ENCODE data around the gene NFKBIE. TPM values are rescaled to one million over a fixed set of nuclear protein-coding genes. Genes with fewer than 3 reads are reported as not detected.

Gene NFKBIE
- total RNA-seq, 1 donor from 2014 or later, result 8.0 TPM

DNA sequence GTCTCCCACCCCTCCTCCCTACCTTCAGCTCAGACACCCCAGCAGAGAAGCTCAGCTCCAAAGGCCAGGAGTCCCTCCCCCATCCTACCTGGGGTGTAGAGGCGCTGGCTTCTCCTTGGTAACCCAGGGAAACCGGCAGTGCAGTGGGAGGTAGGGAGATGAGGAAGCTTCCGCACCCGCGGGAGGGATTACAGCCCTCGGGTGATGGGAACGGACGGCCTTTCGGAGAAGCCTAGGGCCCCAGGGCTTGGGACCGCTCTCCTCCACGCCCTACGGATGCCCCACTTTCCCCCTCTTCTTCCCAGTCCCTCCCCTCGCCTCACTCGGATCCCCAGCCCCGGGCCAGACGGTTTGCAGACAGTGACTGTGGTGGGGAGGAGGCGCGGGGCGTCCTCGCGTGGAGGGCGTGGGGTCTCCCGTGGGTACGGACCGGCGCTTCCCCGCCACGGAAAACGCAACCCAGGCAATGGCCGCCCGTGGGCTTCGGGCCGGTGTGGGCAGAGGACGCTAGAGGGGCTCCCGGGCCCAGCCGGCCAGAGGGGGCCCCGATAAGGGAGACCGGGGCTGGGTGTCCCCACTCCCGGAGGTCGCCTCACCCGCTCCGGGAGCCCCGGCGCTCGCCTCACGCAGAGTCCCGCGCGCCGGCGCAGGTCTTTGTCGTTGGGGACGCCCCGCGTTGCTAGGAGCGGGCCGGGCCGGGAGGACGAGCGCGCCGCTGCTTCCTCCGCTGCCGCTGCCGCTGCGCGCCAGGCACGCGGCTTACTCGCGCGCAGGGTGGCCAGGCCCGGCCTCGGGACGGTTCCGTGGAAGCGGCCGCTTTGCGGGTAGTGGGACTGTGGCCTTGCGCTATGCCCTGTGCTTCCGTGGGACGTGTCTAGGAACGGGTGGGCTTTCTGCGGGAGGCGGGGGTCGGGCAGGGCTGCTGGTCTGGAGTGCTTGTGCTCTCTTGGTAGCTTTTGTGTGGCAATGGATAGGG, 32.0 kb upstream of the NFKBIE start:
- DNase-seq (ENCODE audit: low spot score), result no peak

DNA sequence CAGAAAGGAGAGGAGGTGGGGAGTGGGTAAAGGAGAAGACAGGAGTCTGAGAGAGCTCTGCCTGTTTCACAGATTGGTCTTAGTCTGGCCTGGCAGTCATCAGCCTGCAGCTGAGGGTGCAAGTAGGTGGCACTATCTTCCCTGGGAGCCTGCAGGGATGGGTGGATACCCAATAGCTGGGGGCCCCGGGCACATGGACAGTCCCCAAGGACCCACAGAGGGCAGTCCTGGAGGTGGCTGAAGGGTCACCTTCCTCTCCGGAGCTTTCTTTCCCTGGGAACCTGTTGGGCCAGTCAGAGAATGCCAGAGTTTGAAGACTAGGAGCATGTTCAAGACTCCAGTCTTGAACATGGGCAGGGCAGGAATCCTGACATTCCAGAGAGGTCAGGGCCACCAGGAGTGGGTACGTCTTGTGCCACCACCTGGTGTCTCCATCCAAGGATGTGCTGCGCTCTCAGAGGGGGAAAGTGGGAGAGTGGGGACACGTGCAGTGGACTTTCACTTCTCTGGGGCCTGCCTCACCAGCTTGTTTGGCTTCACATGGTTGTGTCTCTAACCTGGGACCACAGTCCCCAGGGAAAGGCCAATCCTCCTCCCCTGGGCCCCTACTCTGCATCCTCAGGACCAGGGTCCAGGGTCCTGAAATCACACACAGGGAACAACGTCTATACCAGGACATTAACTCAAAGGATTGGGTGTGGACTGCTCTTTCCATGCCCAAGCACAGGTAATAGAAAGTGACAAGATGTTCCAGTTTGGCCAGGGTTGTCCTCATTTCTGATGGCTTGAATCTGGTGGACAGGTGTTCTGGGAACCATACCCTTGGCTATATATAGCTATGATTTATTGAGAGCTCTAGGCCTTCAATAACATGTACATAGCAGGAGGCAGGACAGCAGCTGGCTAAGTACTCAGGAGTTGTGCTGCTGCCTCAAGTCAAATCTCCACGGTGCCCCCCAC, 29.8 kb upstream of the NFKBIE start:
- DNase-seq (ENCODE audit: low spot score), result no peak

DNA sequence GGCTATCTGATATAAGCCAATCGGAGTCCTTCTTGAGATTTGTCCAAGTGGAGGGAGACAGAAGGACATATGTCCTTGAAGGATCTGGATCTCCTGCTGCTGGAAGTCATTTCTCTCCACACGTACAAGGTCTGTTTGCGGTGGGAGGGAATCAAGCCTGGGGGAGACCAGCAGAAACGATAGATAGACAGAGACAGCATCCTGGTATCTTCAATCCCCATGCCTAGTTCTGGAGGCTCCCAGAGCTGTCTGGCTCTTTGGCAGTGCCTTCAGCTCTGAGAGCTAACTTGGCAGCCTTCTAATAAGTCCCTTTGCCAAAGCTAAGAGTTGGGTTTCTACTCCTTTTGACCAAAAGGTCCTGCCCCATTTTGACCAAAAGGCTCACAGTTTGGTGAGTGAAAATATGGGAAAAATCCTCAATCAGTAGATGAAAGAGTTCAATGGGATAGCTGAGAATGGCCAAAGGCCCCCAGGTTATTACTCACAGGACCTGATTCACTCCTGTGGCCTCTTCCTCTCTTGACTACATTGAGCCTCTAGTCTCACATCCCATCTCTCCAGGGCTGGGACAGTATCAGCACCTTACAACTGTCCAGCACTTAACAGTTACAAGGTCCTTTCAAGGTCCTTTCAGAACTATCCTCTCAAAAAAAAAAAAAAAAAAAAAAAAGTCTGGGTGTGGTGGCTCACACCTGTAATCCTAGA, 27.5 kb upstream of the NFKBIE start:
- DNase-seq (ENCODE audit: low spot score), result no peak

DNA sequence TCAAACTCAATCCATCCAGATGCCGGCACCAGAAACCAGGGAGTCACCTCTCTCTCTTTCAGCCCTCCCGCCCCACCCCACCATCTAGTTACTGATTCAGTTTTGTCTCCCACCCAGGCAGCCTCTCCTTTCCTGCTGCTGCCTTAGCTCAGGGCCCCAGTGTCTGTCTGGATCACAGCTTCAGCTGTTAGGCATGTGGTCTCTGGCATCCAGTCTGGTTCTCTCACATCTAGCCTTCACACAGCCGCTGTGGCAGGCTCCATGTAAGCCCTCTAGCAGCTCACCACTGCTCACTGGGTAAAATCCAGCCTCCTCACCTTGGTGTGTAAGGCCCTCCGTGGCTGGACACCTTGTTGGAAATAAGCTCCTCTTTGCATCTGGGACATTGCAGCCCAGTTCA, 26.5 kb upstream of the NFKBIE start:
- no peak for DNase-seq (ENCODE audit: low spot score)

DNA sequence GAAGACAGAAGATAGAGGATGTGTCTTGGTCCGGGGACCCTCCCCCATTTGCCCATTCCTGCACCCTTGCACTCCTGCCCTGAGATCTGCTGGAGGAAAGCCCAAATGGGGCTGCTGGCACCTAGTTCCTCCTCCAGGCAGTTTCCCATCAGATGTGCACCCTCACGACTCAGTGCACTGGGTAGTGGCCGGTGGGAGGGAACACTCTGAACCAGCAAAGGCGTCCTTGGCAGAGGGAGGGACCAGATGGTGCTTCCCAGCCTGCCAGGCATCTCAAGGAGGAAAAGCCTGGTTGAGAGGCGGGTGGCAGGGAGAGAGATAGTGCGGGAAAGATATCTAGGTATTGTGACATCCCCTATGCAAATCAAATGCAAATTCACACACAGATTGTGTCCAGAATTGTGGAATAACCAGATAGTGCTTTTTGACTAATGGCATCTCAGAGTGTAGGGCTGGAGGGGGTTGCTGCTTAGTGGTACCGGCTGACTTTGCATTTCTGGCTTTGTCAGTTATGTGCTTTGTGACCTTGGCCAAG, 24.4 kb upstream of the NFKBIE start:
- DNase-seq (ENCODE audit: low spot score), result no peak

DNA sequence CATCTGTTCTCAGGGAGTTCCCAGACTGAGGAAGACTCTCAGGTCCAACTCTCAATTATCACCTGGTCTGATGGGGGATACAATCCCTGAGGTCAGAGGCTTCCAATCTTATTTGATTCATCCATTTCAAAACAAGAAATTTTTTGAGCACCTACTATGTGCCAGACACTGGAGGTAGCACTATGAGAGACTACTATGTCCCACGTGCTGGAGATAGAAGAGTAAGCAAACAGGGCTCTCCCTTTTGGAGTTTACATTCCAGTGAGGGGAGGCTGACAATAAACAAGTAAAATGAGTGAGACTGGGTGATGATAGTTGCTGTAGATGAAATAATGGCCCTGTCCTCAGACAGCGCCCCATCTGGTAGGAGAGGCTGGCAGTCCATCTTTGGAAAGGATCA, 21.4 kb upstream of the NFKBIE start:
- no peak for DNase-seq (ENCODE audit: low spot score)

DNA sequence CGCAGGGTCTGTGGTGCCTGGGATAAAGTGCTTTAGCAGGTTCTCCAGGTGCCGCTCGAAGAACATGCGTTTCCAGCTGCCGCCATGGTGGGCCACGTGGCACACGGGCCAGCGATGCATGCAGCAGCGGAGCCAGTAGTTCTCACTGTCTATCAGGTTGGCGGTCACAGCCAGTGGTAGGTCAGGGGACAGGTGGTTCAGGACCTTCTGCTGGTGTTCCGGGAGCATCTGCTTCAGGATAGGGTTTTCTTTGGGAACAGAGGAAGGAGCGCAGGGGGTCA, 20.9 kb upstream of the NFKBIE start:
- no peak for DNase-seq (ENCODE audit: low spot score)

DNA sequence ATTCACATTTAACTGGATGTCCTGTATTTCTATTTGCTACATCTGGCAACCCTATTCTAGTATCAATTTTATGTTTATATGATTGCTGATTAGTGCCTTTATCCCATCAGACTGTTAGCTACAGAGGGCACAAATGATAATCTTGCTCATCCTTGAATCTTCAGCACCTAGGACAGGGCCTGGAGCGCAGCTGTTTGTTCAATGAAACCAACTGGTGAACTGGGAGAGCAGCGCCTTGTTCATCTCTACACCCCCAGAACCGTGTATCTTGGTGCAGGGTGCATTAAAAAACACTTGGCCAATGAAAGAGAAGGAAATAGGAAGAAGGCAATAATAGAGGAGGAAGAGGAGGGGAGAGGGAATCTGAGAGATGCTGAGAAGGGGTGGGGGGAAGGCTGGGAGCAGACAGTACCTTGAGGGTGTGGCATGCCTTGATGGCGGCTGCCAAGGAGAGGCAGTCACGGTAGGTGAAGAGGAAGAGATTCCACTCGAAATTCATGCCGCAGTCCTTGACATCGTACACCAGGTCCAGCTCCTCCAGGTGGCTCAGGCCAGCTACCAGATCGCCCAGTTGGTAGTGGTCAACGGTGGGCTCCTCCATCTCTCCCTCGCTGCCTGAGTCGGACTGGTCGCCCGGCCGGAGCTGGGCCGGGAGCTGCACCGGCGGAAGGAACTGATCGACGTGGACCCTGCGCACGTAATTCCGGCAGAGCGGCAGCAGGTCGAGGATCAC, 20.4 kb upstream of the NFKBIE start:
- no peak for DNase-seq (ENCODE audit: low spot score)

DNA sequence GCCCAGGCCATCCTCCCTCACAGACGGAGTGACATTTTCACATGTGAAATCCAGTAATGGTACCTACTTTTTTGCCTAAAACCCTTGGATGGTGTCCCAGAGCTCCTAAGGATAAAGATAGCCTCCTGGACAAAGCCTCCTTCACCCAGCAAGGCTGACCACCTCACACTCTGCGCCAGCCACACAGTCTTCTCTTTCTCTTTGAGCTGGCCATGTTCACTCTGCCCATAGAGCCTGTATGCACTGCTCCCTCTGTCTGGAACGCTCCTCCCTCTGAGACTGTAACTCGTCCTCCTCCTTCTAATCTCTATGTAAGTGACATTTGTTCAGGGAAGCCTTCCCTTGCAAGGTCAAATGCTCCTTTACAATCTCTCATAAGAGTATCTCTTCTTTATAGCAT, 19.5 kb upstream of the NFKBIE start:
- no peak for DNase-seq (ENCODE audit: low spot score)

DNA sequence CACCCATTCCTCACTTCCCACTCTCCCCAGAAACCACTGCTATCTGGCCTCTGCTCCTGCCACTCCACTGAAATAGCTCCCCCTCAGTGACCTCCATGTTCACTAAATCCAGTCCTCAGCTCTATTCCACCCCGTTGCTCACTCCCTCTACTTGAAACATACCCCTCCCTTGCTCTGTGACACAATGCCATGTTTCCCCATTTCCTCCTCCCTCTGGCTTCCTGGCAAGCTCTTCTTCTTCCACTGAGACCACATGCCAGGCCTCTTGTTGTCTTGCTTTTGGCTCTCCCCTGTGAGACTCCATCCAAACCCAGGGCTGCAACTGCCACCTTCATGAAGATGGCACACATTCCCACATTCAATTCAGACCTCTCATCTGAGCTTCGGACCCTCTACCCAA, 18.8 kb upstream of the NFKBIE start:
- no peak for DNase-seq (ENCODE audit: low spot score)

DNA sequence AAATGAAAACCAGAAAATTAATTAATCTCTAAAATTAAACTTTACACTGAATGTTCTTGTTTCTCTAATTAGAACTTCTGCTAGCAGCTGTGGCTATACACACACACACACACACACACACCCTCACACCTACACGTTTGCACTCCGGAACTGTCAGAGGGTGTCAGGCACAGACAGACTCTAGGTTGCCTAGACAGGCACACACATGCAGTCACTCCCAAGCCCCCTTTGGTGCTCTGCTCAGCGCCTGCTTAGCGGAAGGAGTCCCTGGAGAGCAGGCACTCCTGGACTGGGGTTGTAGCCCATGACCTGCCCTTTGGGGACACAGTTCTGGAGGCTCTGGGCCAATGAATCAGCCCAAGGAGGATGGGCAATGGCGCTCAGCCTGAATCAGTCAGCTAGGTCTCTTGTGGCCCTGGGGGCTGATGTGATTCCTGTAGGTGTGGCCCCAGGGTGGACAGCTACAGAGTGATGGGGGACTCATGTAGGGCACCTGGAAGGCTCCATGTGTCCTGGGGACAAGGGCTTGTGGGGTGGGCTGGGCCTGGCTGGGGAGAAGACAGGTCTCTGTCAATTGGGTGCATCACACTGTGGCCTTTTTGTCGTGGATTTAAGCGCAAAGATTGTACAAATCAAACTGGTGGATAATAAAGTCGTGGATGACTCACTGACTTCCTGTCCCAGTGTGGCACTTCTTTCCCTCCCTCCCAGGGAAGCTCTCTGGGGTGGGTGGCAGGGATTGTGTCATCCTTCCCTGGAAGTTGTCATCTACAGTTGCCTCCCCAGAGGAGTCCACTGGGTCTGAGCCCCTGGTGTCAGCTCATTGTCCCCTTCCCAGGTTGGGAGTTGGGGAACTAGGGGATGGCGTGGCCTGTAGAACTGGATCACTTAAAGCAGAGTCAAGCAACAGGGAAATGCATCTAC, 13.7 kb upstream of the NFKBIE start:
- DNase-seq (ENCODE audit: low spot score), result no peak

DNA sequence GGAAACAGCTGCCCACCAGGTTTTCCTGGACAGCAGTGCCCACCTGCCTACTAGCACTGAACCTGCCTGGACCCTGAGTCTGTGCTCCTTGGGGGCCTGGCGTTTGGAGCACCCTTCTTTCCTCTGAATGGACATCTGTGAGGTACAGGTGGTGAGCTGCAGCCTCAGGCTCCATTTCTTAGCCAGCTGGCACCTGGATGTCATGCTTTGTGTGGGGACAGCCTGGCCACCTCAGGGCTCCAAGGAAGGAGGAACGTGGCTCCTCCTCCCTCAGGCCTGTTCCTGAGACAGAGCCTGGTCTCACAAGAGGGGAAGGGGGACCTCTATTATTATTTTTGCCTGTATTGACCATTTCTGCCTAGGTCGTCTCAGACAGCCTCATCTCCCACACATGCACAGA, 13.0 kb upstream of the NFKBIE start:
- no peak for DNase-seq (ENCODE audit: low spot score)

DNA sequence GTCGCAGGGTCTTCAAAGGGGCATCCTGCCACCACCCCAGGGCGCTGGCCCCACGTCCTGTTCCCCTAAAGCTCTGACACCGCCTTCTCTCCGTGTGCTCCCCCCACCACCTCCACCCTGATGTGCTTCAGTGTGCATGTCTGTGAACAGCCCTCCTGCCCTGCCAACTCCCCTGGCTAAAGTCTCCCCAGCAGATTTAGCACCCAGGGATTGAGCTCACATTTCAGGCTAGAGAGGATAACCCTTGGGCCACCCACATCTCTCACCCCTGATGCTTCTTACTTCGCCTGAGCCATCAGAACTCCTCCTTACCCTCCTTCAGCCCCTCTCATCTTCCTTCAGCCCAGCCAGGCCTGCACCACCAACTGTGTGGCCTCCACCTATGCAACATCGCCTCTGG, 12.4 kb upstream of the NFKBIE start:
- no peak for DNase-seq (ENCODE audit: low spot score)

DNA sequence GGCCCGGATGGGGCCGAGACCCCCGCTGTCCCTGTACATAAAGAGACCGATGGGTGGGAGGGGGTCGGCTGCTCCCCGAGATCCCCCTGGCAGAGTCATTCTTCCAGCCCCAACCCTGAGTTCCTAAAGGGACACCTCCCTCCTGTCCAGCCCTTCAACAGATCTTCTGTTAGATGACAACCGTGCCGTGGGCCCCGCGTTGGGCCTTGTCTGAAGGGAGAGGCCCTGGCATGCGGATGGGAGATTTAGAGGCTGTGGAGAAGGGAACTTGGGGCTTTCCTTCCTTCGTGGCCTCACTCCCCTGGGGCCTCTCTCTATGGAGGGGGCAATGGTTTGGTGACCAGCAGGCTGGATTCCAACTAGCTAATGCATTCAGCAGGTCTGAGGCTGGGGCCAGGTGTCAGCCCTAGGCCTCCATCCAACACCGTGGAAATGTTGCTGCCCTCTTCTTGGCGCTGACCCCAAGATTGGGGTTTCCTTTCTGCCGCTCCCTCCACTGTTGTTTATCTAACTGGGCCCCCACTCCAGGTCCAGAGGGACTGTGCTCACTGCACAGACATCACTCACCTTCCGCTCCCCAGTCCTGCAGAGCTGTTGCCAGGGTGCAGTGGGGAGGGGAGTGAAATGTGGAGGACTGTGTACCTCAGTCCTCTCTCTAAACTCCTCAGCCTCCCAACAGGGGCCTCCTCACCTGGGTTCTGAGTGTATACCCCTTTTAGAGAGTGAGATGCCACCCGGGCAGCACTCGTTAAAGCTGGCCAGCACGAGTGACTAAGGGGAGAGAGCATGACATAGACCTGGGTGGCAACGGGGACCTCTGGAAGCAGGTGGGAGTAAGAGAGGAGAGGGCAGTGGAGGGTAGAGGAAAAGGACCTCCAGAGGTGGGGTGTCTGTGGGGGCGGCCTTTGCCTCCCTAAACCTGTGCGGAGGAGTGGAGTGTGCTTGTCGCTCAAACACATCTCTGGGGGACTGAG, 11.6 kb upstream of the NFKBIE start:
- DNase-seq (ENCODE audit: low spot score), result no peak

DNA sequence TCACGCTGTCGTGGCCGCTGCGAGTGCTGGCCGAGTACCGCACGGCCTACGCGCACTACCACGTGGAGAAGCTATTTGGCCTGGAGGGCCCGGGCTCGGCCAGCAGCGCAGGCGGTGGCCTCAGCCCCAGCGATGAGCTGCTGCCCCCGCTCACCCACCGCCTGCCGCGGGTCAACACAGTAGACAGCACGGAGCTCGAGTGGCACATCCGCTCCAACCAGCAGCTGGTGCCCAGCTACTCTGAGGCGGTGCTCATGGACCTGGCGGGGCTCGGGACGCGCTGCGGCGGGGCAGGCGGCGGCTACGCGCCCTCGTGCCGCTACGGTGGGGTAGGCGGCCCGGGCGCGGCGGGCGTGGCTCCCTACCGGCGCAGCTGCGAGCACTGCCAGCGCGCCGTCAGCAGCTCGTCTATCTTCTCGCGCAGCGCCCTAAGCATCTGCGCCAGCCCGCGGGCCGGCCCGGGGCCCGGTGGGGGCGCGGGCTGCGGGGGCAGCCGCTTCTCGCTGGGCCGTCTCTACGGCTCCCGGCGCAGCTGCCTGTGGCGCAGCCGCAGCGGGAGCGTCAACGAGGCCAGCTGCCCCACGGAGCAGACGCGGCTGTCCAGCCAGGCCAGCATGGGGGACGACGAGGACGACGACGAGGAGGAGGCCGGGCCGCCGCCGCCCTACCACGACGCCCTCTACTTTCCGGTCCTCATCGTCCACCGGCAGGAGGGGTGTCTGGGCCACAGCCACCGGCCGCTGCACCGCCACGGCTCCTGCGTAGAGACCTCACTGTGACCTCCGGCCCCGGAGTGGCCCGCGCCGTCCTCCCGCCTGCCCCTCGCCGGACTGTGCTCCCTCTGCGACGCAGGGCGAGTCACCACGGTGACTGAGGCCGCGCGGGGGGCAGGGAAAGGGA, 10.6 kb upstream of the NFKBIE start:
- DNase-seq (ENCODE audit: low spot score), result no peak

DNA sequence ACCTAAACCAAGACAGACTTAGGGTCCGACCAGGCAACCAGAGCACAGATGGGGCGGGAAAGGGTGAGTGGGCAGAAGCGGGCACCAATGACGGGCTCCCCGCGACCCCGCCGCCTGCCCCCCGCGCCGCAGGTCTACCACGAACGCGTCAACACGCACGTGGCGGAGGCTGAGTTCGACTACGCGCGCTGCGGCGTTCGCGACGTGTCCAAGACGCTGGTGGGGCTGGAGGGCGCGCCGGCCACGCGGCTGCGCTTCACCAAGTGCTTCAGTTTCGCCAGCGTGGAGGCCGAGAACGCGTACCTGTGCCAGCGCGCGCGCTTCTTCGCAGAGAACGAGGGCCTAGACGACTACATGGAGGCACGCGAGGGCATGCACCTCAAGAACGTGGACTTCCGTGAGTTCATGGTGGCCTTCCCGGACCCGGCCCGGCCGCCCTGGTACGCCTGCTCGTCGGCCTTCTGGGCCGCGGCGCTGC, 10.0 kb upstream of the NFKBIE start:
- no peak for DNase-seq (ENCODE audit: low spot score)

DNA sequence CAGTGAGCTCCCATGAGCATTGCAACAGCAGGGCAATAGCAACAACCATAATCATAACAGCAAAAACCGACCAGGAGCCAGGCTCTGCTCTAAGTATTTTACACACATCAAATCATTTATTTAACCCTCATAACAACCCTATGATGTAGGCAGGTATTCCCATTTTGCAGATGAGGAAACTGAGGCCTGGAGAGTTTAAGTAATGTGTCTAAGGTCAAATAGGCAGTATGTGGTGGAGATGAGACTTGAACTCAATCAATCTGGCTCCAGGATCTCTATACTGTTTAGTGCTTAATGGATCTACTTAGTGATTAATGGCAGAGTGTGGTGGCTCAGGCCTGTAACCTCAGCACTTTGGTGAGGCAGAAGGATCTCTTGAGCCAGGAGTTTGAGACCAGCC, 8.3 kb upstream of the NFKBIE start:
- no peak for DNase-seq (ENCODE audit: low spot score)

Measured in ureter (tissue), 1 donor.